ENCODE results near the gene IL17REL. TPM values are rescaled to one million over a fixed set of nuclear protein-coding genes. Genes with fewer than 3 reads are reported as not detected.

Gene IL17REL
- total and polyA plus RNA-seq, 2 of the 13 experiments (the other 11 are each of a cell fraction or from before 2014, with no cell fraction given), result not detected

DNA sequence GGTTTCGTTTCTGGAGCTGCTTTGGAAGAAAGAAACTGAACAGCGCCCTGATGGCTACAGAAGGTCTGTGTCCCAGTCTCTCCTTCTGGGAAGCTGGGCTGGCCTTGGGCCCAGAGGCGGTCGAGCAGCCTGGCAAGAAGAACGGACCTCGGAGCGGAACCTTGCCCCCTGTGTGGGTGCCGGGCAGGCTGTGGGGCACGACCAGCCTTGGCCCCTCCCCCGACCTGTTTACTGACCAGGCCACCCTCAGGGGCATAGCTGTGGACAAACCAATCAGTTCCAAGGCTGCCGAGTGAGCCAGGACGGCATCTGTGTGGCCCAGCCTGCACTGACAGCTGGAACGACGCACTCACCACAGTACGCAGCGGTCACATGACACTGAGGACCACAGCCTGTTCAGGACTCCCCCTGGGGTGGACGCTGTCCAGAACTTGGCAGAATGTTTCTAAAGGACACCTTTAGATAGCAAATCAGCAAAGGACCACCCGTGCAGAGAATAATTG lies 44.8 kb downstream of the IL17REL start (continued):
- TF ChIP-seq KDM1A (CRISPR knock-in tag; IDR thresholded peaks at IDR 0.05) (no peak), RAD51 (IDR thresholded peaks at IDR 0.05; ENCODE audit: borderline replicate concordance) (peak; percentile 58; the same call in 1 of the 2 replicates), NFKB2 (CRISPR knock-in tag; IDR thresholded peaks at IDR 0.05; ENCODE audit: borderline replicate concordance) (no peak), ATF2 (CRISPR knock-in tag; IDR thresholded peaks at IDR 0.05) (no peak), TRAFD1 (CRISPR knock-in tag; IDR thresholded peaks at IDR 0.05; ENCODE audit: borderline replicate concordance) (no peak), TCF12 (IDR thresholded peaks at IDR 0.05) (no peak), TCF12 (CRISPR knock-in tag; IDR thresholded peaks at IDR 0.05) (no peak), ZNF775 (CRISPR knock-in tag; IDR thresholded peaks at IDR 0.05; ENCODE audit: borderline replicate concordance) (no peak), NBN (conservative IDR thresholded peaks at IDR 0.05) (no peak), FOXC1 (CRISPR knock-in tag; IDR thresholded peaks at IDR 0.05; ENCODE audit: borderline replicate concordance) (no peak), ZNF432 (CRISPR knock-in tag; IDR thresholded peaks at IDR 0.05; ENCODE audit: borderline replicate concordance) (no peak), RELA (CRISPR knock-in tag; IDR thresholded peaks at IDR 0.05) (no peak), NR2C2 (CRISPR knock-in tag; IDR thresholded peaks at IDR 0.05; ENCODE audit: borderline replicate concordance) (no peak), E2F2 (CRISPR knock-in tag; IDR thresholded peaks at IDR 0.05; ENCODE audit: borderline replicate concordance) (no peak), SRSF1 (optimal IDR thresholded peaks at IDR 0.05; ENCODE audit: low read depth, low read length) (no peak), TARDBP (CRISPR knock-in tag; IDR thresholded peaks at IDR 0.05) (no peak), ZNF382 (CRISPR knock-in tag; IDR thresholded peaks at IDR 0.05; ENCODE audit: borderline replicate concordance) (no peak)
- TF ChIP-seq, protein P1, sequence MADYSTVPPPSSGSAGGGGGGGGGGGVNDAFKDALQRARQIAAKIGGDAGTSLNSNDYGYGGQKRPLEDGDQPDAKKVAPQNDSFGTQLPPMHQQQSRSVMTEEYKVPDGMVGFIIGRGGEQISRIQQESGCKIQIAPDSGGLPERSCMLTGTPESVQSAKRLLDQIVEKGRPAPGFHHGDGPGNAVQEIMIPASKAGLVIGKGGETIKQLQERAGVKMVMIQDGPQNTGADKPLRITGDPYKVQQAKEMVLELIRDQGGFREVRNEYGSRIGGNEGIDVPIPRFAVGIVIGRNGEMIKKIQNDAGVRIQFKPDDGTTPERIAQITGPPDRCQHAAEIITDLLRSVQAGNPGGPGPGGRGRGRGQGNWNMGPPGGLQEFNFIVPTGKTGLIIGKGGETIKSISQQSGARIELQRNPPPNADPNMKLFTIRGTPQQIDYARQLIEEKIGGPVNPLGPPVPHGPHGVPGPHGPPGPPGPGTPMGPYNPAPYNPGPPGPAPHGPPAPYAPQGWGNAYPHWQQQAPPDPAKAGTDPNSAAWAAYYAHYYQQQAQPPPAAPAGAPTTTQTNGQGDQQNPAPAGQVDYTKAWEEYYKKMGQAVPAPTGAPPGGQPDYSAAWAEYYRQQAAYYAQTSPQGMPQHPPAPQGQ (CRISPR knock-in tag; IDR thresholded peaks at IDR 0.05; ENCODE audit: borderline replicate concordance), result peak; percentile 59; the same call in 1 of the 2 replicates
- TF ChIP-seq, protein P2, sequence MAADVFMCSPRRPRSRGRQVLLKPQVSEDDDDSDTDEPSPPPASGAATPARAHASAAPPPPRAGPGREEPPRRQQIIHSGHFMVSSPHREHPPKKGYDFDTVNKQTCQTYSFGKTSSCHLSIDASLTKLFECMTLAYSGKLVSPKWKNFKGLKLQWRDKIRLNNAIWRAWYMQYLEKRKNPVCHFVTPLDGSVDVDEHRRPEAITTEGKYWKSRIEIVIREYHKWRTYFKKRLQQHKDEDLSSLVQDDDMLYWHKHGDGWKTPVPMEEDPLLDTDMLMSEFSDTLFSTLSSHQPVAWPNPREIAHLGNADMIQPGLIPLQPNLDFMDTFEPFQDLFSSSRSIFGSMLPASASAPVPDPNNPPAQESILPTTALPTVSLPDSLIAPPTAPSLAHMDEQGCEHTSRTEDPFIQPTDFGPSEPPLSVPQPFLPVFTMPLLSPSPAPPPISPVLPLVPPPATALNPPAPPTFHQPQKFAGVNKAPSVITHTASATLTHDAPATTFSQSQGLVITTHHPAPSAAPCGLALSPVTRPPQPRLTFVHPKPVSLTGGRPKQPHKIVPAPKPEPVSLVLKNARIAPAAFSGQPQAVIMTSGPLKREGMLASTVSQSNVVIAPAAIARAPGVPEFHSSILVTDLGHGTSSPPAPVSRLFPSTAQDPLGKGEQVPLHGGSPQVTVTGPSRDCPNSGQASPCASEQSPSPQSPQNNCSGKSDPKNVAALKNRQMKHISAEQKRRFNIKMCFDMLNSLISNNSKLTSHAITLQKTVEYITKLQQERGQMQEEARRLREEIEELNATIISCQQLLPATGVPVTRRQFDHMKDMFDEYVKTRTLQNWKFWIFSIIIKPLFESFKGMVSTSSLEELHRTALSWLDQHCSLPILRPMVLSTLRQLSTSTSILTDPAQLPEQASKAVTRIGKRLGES (CRISPR knock-in tag; IDR thresholded peaks at IDR 0.05; ENCODE audit: borderline replicate concordance), result no peak
- TF ChIP-seq, protein P3, sequence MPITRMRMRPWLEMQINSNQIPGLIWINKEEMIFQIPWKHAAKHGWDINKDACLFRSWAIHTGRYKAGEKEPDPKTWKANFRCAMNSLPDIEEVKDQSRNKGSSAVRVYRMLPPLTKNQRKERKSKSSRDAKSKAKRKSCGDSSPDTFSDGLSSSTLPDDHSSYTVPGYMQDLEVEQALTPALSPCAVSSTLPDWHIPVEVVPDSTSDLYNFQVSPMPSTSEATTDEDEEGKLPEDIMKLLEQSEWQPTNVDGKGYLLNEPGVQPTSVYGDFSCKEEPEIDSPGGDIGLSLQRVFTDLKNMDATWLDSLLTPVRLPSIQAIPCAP (CRISPR knock-in tag; IDR thresholded peaks at IDR 0.05; ENCODE audit: low read depth), result no peak

Measured in HepG2 (cell line).